Measurements from ENCODE around the gene IGFL3.
"Not testable (repeated sequence)": the region's sequence is repeated elsewhere in the genome, so short reads cannot be mapped to it uniquely, and the experiment has no call there.

DNA sequence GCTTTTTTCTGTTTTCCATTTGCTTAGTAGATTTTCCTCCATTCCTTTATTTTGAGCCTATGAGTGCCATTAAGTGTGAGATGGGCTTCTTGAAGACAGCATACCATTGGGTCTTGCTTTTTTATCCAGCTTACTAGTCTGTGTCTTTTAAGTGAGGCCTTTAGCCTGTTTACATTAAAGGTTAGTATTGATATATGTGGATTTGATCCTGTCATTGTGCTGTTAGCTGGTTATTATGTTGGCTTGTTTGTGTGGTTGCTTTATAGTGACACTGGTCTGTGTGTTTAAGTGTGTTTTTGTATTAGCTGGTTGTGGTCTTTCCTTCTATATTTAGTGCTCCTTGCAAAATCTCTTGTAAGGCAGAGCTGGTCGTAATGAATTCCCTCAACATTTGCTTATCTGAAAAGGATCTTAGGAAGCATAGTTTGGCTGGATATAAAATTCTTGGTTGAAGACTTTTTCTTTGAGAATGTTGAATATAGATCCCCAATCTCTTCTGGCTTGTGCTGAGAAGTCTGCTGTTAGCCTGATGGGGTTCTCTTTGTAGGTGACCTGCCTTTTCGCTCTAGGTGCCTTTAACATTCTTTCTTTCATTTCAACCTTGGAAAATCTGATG, 37.3 kb upstream of the IGFL3 start:
- TF ChIP-seq, protein P1, sequence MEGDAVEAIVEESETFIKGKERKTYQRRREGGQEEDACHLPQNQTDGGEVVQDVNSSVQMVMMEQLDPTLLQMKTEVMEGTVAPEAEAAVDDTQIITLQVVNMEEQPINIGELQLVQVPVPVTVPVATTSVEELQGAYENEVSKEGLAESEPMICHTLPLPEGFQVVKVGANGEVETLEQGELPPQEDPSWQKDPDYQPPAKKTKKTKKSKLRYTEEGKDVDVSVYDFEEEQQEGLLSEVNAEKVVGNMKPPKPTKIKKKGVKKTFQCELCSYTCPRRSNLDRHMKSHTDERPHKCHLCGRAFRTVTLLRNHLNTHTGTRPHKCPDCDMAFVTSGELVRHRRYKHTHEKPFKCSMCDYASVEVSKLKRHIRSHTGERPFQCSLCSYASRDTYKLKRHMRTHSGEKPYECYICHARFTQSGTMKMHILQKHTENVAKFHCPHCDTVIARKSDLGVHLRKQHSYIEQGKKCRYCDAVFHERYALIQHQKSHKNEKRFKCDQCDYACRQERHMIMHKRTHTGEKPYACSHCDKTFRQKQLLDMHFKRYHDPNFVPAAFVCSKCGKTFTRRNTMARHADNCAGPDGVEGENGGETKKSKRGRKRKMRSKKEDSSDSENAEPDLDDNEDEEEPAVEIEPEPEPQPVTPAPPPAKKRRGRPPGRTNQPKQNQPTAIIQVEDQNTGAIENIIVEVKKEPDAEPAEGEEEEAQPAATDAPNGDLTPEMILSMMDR (IDR thresholded peaks at IDR 0.05; ENCODE audit: insufficient read depth, low read depth, low read length), result not testable (repeated sequence)
- TF ChIP-seq EZH2 (IDR thresholded peaks at IDR 0.05; ENCODE audit: insufficient read depth, low read length), result not testable (repeated sequence)

Measured in astrocyte (in vitro differentiated cells and primary cell).